ENCODE results near the gene IGFL3.

GRCh38 chr19:46107371-46107770, 17.1 kb downstream of the IGFL3 start:
- TF ChIP-seq NFIC (IDR thresholded peaks at IDR 0.05; ENCODE audit: borderline replicate concordance) (no peak), TCF12 (IDR thresholded peaks at IDR 0.05) (no peak), CTCF (IDR thresholded peaks at IDR 0.05) (no peak), SIN3A (IDR thresholded peaks at IDR 0.05; ENCODE audit: borderline replicate concordance, low read depth, low read length) (no peak), RCOR1 (IDR thresholded peaks at IDR 0.05; ENCODE audit: low read length) (no peak), JUND (IDR thresholded peaks at IDR 0.05) (no peak), EP300 (IDR thresholded peaks at IDR 0.05; ENCODE audit: borderline replicate concordance in 1 of 2, low read depth in 1 of 2, low read length in 1 of 2) (no peak), USF1 (IDR thresholded peaks at IDR 0.05; ENCODE audit: borderline replicate concordance, low read depth) (no peak), SMC3 (IDR thresholded peaks at IDR 0.05; ENCODE audit: low read depth, low read length) (no peak), MXI1 (IDR thresholded peaks at IDR 0.05; ENCODE audit: low read depth, low read length) (no peak)

Measured in SK-N-SH (cell line).